HG02759 (cell line): Measurements from ENCODE around the gene PLCG2.

ENCODE experiments used
- ATAC-seq: cut with Tn5 transposase; IDR thresholded peaks from one replicate; pipeline ENCODE4 v1.9.1; 2021; ENCODE audit warnings: mild to moderate bottlenecking, moderate library complexity; ENCODE audit not compliant: unreplicated experiment

PLCG2 gene

GRCh38 chr16:81841722-81842121, 62.6 kb downstream of the PLCG2 start:
- ATAC-seq: peak; percentile 68

DNA sequence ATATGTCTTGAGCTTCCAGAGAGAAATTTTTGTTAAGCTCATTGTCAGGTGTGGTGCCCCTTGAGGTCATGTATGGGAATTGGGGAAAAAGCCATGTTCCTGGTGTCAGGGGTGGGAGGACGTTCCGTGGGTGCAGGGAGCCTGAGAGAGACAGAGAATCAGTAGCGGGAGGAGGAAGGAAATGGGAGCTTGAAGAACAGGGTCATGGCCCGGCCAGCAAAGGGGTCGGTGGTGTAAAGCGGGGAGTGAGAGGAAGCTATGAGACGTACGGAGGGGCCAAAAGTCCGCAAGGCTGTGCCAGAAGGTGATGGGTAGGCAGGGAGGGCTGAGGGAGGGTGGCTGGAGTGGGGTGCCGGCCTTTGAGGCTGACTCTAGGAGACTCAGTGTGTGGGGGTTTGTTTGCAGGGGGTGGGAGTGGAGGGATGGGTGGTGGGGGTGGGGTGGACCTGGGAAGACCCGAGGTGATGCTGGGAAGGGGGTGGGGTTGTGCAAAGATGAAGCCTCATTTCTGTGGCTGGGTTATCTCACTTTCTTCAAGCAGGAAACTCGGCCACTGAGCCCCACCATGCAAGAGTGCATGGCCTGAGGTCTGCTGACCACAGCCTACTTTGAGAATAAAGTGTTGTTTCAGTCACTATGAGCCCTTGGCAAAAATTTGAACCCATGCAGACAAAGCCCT, 63.6 kb downstream of the PLCG2 start:
- no peak for ATAC-seq

DNA sequence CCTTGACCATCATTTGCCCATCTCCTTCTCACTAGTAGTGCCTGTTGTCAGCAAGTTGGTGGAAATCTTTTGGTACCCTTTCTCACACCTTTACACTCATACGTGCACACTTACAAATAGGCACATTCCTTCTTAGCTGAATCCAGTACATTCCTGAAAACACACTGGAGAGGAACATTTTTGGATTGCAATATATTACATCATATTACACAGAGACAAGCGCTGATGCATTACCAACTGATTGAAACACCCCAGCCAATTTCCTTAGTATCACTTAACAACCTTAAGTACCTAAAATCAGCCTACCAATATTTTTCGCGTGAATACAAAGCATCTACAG, 64.1 kb downstream of the PLCG2 start:
- ATAC-seq: no peak

GRCh38 chr16:81843683-81844082, 64.6 kb downstream of the PLCG2 start:
- ATAC-seq: no peak

- no peak for ATAC-seq
Measured at GRCh38 chr16:81846105-81846504, 67.0 kb downstream of the PLCG2 start.

GRCh38 chr16:81848306-81848853, 69.3 kb downstream of the PLCG2 start:
- no peak for ATAC-seq

- no peak for ATAC-seq
Measured at GRCh38 chr16:81850197-81850944, 71.3 kb downstream of the PLCG2 start.

DNA sequence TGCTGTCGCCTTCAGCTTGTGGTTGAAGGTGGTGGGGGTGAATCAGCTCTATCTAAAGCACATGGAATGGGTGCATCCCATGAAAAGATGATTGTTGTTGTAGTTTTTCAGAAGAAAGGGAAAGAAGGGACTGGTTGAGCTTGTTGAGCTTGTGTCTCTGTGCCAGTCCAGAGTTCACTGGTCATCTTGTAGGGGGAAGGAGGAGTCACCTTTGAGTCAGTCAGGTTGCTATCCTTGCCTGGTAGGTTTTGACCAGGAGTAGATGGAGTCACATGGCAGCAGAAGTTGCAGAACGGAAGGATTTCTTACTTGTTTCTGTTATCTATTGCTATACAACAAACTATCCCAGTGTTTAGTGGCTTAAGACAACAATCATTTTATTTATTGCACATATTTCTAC, 73.3 kb downstream of the PLCG2 start:
- no peak for ATAC-seq

GRCh38 chr16:81855552-81856153, 76.6 kb downstream of the PLCG2 start:
- ATAC-seq: no peak

GRCh38 chr16:81860287-81861266, 81.5 kb downstream of the PLCG2 start:
- no peak for ATAC-seq

DNA sequence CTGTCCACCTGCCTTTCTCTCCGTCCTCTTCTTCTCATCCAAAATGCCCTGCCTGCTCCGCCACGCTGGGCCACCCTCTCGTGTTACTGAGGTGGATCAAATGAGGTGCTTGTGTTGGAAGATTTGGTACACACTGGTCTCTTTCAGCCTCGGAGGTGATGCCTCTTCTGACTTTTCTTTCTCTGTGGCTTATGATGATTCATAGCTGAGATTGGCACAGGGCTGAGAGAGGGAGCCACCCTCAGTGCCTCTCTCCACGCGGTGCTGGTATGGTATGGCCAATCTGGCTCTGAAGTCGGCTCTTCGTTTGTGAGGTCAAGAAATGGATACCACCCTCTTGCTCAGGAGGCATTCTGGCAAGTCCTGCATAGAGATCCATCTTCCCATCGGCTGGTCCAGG, 82.4 kb downstream of the PLCG2 start:
- ATAC-seq: no peak

GRCh38 chr16:81861915-81862314, 82.8 kb downstream of the PLCG2 start:
- no peak for ATAC-seq

DNA sequence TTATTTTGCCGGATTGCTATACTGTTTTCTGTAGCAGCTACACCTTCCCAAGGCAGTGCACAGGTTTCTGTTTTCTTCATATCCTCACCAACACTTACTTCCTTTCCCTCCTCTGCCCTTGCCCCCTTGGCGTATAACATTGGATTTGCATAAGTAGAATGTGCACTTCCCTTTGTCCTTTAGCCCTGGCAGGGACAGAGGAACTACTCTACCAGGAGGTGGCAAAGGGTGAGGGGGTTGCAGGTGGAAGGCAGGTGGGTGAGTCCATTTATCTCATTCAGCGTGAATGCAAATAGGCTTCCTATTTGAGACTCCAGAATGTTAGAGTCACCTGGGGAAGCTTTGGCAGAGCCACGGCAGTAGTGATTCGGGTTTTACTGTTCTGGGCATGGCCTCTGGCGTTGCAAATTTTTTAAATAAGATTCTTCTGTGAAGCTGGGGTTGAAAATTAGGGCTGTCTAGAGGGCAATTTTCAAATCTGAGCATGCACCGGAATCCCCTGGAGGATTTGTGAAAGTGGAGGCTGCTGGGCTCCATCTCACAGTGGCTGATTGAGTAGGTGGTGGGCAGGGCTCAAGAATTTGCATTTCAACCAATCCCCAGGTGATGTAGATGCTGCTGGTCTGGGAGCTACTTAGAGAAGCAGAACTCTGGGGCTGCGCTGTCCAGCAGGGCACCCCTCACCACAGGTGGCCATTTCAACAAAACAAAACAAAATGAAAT, 84.7 kb downstream of the PLCG2 start:
- peak; percentile 72 for ATAC-seq

DNA sequence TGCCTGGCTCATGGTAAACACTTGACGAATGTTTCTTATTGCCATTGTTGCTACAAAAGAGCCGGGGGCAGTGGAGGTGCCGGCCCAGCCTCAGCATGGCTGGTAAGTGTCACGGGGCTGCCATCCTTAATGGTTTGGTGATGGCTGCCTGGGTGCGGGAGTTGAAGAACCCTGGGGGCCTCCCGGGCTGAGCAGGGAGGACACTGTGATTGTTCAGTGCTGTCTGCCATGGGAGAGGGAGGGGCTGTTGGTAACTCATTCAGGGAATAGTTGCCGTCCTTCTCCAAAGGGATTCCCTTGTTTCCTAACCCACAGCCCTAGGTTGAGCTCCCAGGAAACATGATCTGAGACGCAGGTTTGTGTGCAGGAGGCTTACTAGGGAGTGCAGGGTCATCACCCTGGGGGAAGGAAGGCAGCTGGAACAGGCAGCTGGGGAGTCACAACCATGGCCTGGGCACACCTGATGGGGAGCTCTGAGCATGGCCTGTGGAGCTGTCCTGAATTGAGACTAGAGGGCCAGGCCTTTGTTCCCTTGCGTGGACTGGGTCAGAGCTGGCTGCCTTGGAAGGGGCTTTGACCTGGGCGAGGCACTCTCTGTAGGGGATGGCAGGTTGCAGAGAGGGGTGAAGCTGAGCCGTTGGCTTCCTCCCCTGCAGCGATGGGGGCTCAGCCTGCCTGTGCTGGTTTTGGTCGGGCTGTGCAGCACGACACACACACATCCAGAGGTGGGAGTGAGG, 85.7 kb downstream of the PLCG2 start:
- ATAC-seq: no peak

DNA sequence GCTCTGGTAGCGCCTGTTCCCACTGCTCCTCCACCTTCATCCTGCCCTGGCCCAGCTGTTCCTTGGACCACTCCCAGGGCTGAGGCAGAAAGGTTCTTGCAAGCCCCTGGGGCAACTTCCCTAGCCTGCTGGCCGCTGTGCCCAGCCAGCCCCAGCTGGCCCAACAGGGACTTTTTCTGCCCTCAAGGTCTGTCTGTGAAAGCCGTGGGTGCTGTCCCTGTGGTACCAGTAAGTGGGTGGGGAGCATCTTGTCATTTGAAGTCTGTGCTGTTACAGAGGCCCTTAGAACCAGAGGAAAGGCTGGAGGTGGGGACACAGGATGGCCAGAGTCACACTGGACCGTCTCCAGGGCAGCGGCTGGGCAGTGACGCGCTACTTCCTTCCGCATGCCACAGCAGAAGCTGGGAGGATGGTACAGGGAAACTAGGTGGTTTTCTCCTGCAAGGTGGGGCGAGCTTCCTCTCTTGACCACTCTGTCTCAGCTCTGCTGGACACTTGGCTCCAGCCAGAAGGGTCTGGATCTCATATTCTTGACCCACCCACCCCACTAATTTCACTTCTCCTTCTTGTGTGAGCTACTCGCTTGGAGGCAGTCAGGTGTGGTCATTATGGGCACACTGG, 87.8 kb downstream of the PLCG2 start:
- ATAC-seq: no peak

- ATAC-seq: no peak
Measured at GRCh38 chr16:81868057-81868748, 89.1 kb downstream of the PLCG2 start.

DNA sequence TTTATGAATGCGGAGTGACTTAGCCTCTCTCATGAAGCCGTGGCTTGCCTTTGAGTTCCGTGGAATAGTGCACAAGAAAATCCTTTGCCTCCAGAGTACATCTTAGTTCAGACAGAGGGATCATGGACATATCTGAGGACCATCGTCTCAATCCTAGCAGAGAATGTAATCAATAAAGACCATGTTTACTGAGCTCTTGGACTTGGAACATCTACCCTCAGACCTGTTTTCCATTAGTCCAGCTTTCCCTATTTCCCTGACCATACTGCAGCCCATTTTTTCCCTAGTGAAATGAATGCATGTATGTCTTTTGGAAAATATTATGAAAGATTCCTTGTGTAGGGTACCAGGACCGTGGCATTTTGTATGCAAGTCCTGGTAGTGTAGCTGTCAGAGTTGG, 90.2 kb downstream of the PLCG2 start:
- ATAC-seq: no peak

DNA sequence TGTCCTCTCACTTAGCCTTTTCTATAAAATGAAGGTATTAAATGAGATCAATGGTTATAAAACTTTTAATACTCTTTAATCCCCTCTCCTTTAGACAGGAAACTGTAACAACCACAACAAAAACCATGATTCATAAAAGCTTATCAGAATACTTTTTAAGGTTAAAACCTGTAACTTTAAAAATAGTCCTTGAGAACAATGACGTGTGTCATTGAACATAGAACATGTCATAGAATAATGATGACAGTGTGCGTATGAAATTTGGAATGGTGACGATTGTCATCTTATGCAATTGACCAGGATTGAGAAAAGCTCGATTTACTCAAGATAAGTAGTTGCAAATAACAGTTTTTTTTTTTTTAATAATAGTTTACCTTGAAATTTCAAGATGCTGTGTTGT, 94.1 kb downstream of the PLCG2 start:
- ATAC-seq: no peak
